Measurements from ENCODE around the gene PLEKHH3. TPM values are rescaled to one million over a fixed set of nuclear protein-coding genes. Genes with fewer than 3 reads are reported as not detected.

Gene PLEKHH3
- total and polyA plus RNA-seq, 2 of the 4 experiments (the other 2 are of a cell fraction): 2.9 to 10.5 TPM

DNA sequence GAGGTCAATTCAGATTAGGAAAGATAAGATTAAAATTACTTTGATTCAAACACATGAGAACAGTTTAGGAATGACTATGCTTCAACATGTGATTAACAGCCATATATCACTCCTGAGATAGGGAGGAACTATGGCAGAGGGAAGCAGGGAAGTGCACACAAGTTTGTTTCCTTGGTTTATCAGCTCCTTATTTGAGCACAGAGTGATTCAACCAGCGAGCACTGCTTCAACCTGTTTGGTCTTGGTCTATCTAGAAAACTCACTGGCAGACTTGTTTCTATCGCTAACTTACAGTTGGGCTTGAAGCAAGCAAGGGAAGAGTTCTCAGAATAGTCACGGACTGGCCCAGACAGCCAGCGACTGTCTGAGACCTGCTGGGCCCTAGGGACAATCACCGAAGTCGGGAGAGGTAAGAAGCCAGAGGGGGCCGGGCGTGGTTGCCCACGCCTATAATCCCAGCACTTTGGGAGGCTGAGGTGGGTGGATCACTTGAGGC, 43.8 kb downstream of the PLEKHH3 start:
- Histone ChIP-seq H2BK15ac (ENCODE audit: low read depth, low read length) (no peak overlapping the region), H3K4me1 (ENCODE audit: control insufficient read depth, insufficient read depth, low read length) (no peaks in the 10 kb centered on the region), H3K27me3 (ENCODE audit: control insufficient read depth, insufficient read depth, low read length) (peaks cover 12% of the 10 kb centered on the region), H2BK120ac (ENCODE audit: low read depth, low read length) (no peak overlapping the region), H2AFZ (replicated peaks; ENCODE audit: low read length, poor library complexity) (peak overlapping the region; percentile 32), H3K27ac (ENCODE audit: insufficient read depth, low read length) (no peak overlapping the region), H3K18ac (ENCODE audit: low read depth, low read length) (no peak overlapping the region), H3K79me1 (ENCODE audit: low read depth in 1 of 2, low read length in 2 of 2) (no peaks in the 10 kb centered on the region), H3K4me3 (ENCODE audit: insufficient read depth, low read depth, low read length) (no peak overlapping the region), H2AK9ac (replicated peaks; ENCODE audit: low read depth, low read length, poor library complexity) (no peak overlapping the region), H4K5ac (ENCODE audit: low read depth, low read length) (no peak overlapping the region), H2AK5ac (ENCODE audit: low read depth, low read length) (no peak overlapping the region), H3K9me1 (ENCODE audit: insufficient read depth, low read length) (no peaks in the 10 kb centered on the region), H3K23ac (ENCODE audit: low read depth, low read length) (0 out of 2 replicates have a peak overlapping the region, but pooled peaks have one; percentile 49), H4K20me1 (ENCODE audit: insufficient read depth, low read length) (no peaks in the 10 kb centered on the region), H3K4me2 (ENCODE audit: low read depth, low read length) (no peak overlapping the region), H2BK20ac (ENCODE audit: low read depth, low read length) (no peak overlapping the region), H4K91ac (ENCODE audit: insufficient read depth, low read depth, low read length) (no peak overlapping the region), H4K8ac (ENCODE audit: low read depth in 2 of 2, low read length in 2 of 2) (no peak overlapping the region), H3K56ac (ENCODE audit: extremely low read depth, insufficient read depth, low read length) (no peak overlapping the region), H3K4ac (ENCODE audit: low read depth, low read length) (no peak overlapping the region), H2BK5ac (ENCODE audit: low read depth, low read length, poor library complexity, severe bottlenecking) (no peak overlapping the region), H3K9me3 (ENCODE audit: control insufficient read depth, insufficient read depth, low read length) (no peaks in the 10 kb centered on the region), H3K36me3 (ENCODE audit: control insufficient read depth, insufficient read depth, low read length) (no peaks in the 10 kb centered on the region), H3K14ac (replicated peaks; ENCODE audit: low read depth, low read length) (no peak overlapping the region), H3K9ac (ENCODE audit: low read depth, low read length) (no peak overlapping the region)
- ChIA-PET CTCF (no interaction called here), POLR2A (ENCODE audit: unreplicated experiment) (no interaction called here)
- ATAC-seq (ENCODE audit: low read depth) (no peak), DNase-seq (no peak)
- dilution Hi-C loops (cut with HindIII; ENCODE audit: low sequenced_read_pairs, unreplicated experiment): no loop called here
- intact Hi-C loops (cut with micrococcal nuclease): no loop called here
- WGBS, 2 experiments (ENCODE audit: extremely low coverage in 2 of 2, insufficient read length in 1 of 2): 88% methylated on average over 6 of the region's 9 CpGs; no CpG with 5 or more reads in 1 of the 2 experiments
- BruUV-seq (replicated peaks): no TSS peak
- in situ Hi-C loops (cut with MboI; ENCODE audit: low sequenced_read_pairs): no loop called here
- TF ChIP-seq SMC3 (IDR thresholded peaks at IDR 0.05; ENCODE audit: low read depth, low read length): no peak
- TF ChIP-seq MAFK (IDR thresholded peaks at IDR 0.05; ENCODE audit: low read depth, low read length): no peak
- TF ChIP-seq, protein P1, sequence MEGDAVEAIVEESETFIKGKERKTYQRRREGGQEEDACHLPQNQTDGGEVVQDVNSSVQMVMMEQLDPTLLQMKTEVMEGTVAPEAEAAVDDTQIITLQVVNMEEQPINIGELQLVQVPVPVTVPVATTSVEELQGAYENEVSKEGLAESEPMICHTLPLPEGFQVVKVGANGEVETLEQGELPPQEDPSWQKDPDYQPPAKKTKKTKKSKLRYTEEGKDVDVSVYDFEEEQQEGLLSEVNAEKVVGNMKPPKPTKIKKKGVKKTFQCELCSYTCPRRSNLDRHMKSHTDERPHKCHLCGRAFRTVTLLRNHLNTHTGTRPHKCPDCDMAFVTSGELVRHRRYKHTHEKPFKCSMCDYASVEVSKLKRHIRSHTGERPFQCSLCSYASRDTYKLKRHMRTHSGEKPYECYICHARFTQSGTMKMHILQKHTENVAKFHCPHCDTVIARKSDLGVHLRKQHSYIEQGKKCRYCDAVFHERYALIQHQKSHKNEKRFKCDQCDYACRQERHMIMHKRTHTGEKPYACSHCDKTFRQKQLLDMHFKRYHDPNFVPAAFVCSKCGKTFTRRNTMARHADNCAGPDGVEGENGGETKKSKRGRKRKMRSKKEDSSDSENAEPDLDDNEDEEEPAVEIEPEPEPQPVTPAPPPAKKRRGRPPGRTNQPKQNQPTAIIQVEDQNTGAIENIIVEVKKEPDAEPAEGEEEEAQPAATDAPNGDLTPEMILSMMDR (conservative IDR thresholded peaks at IDR 0.05; ENCODE audit: low read depth, low read length): no peak
- TF ChIP-seq NFE2L2 (IDR thresholded peaks at IDR 0.05; ENCODE audit: low read depth, low read length): no peak
- TF ChIP-seq POLR2A (IDR thresholded peaks at IDR 0.05; ENCODE audit: low read depth, low read length): no peak
- TF ChIP-seq, protein P2, sequence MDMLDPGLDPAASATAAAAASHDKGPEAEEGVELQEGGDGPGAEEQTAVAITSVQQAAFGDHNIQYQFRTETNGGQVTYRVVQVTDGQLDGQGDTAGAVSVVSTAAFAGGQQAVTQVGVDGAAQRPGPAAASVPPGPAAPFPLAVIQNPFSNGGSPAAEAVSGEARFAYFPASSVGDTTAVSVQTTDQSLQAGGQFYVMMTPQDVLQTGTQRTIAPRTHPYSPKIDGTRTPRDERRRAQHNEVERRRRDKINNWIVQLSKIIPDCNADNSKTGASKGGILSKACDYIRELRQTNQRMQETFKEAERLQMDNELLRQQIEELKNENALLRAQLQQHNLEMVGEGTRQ (IDR thresholded peaks at IDR 0.05; ENCODE audit: low read depth, low read length): no peak
